Fibroblast of pulmonary artery (primary cell): Measurements from ENCODE around the gene NFU1.

Experiments used
- DNase-seq: peaks from one replicate; pipeline ENCODE4 v3.0.0-alpha.2; 2010; ENCODE audit warnings: low read depth
- H3K4me3 ChIP-seq: replicated peaks from 2 replicates; pipeline ENCODE4 v1.5.1; 2011; ENCODE audit warnings: low read depth, mild to moderate bottlenecking, control low read depth, low read length, moderate library complexity
- CTCF ChIP-seq: IDR thresholded peaks from 2 replicates; pipeline ENCODE4 v1.5.1; 2011; ENCODE audit warnings: mild to moderate bottlenecking, control low read depth, low read length, inconsistent platforms; ENCODE audit errors: missing control alignments

The NFU1 gene

DNA sequence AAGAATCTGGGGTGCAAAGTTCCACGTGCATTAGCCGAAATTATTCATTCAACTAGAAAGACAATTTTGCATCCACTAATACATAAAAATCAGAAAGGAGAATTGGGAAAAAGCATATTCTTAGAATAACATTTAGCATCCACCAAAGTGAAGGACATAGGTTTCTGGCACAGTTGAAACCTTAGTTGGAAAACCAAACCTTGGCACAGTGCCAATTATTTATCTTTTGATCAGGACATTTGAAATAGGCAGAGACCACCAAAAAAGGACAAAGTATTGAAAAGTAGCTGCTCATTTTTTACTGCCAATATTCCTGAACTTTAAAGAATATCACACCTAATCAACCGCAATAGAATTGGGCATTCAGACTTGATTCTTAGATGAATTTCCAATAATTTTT, 25.5 kb upstream of the NFU1 start:
- no peak for DNase-seq
- no peak for TF ChIP-seq CTCF
- no peak overlapping the region for H3K4me3 ChIP-seq

- H3K4me3 ChIP-seq: no peak overlapping the region
- no peak for TF ChIP-seq CTCF
- no peak for DNase-seq
Measured at GRCh38 chr2:69461404-69461803, 24.2 kb upstream of the NFU1 start.

DNA sequence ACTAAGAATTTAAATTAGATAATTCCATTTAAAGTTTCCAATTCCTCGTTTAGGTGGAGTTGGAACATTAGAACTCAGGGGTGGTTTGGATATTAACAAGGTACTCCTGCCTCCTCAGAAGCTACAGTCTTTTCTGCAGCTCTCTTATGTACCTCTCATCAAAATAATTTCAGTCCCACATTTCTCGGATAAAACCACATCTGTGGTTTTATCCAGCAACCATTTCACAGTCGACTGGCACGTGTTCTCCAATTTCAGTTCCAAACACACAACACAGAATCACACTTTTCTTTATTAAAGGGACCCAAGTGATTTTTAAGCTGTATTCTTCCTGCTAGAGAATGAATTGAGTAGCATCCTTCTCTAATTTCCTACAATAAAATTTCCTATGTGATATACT, 22.7 kb upstream of the NFU1 start:
- no peak for DNase-seq
- TF ChIP-seq CTCF: no peak

GRCh38 chr2:69456950-69457445, 19.8 kb upstream of the NFU1 start:
- DNase-seq: no peak
- no peak for TF ChIP-seq CTCF
- no peak overlapping the region for H3K4me3 ChIP-seq

More for the DNA sequence above, 22.7 kb upstream of the NFU1 start:
- H3K4me3 ChIP-seq: no peak overlapping the region

DNA sequence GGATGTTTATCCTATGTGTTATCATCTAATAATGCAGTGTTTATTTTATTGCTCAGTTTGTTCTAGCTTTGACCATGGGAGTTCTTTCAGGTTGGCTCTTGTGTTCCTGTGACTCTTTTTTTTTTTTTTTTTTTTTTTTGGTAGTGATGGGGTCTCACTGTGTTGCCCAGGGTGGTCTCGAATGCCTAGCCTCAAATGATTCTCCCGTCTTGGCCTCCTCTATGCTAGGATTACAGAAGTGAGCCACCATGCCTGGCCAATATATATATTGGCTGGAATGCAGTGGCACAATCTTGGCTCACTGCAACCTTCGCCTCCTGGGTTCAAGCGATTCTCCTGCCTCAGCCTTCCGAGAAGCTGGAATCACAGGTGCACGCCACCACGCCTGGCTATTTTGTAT, 18.9 kb upstream of the NFU1 start:
- no peak overlapping the region for H3K4me3 ChIP-seq
- TF ChIP-seq CTCF: no peak
- no peak for DNase-seq

DNA sequence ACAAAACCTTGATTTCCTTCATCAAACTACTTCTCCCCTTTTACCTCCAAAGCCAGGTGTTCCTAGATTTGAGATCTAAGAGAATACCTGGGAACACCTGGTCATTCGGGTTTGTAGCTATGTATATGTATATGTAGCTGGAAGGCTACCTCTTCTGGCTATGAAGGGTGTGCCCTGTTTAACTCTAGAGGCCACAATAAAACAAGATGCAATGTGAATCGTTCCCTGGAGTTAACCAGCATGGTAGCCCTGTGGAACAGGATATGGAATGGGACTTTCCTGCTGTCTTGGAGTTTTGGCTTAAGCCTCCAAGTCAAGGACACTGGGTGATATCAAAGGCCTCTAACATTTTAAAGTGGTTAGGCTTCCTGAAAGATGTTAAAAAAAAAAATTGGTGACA, 17.7 kb upstream of the NFU1 start:
- no peak for DNase-seq
- no peak for TF ChIP-seq CTCF
- no peak overlapping the region for H3K4me3 ChIP-seq

GRCh38 chr2:69453475-69454129, 16.4 kb upstream of the NFU1 start:
- no peak for DNase-seq
- TF ChIP-seq CTCF: no peak
- no peak overlapping the region for H3K4me3 ChIP-seq
